Left lung (tissue), 10 donors: ENCODE measurements around the gene CSK. TPM values are rescaled to one million over a fixed set of nuclear protein-coding genes. Genes with fewer than 3 reads are reported as not detected.
A peak's percentile ranks its signal among the peaks of the same experiment; 100 is the strongest.

ENCODE experiments used
- ATAC-seq: fragments of 200-7000 bp; cut with Tn5 transposase; one replicate; pipeline ENCODE4 v1.9.1; 2020; ENCODE audit warnings: moderate library complexity
- DNase-seq, 4 donors: peaks; one replicate each; pipeline ENCODE4 v3.0.0-alpha.2; 2013 to 2020
- H3K27ac ChIP-seq, 2 donors: fragments of 200-600 bp; sonication (generic) in 1 of 2; one replicate each; pipeline versions ENCODE4 v1.5.0 to v1.8.0; 2020 to 2021
- H3K27me3 ChIP-seq, 2 donors: fragments of 200-600 bp; sonication (generic) in 1 of 2; one replicate each; pipeline versions ENCODE4 v1.5.0 to v1.8.0; 2020 to 2021
- H3K36me3 ChIP-seq, 2 donors: fragments of 200-600 bp; sonication (generic) in 1 of 2; one replicate each; pipeline versions ENCODE4 v1.5.0 to v1.8.0; 2020 to 2021
- H3K4me1 ChIP-seq, 2 donors: fragments of 200-600 bp; one replicate each; pipeline ENCODE4 v1.8.0; 2021
- H3K4me3 ChIP-seq, 2 donors: fragments of 200-600 bp; sonication (generic) in 1 of 2; one replicate each; pipeline versions ENCODE4 v1.5.0 to v1.8.0; 2020 to 2021; ENCODE audit warnings: mild to moderate bottlenecking in 1 of 2
- H3K9me3 ChIP-seq, 2 donors: fragments of 200-600 bp; sonication (generic) in 1 of 2; one replicate each; pipeline versions ENCODE4 v1.5.0 to v1.8.0; 2020 to 2021
- CTCF ChIP-seq, 2 donors: fragments of 200-600 bp; sonication (generic) in 1 of 2; IDR thresholded peaks; one replicate each; pipeline versions ENCODE4 v1.5.0 to v1.8.0; 2021; ENCODE audit warnings: antibody characterized with exemption in 2 of 2
- intact Hi-C, 2 donors: fragments of 100-400 bp; cut with DNase I; formaldehyde crosslinking; loops; one replicate each; pipeline versions ENCODE4 v1.11.2 to v1.14.2; 2022
- polyA plus RNA-seq, 6 donors: library from polyadenylated mRNA; unstranded; fragments of 120-200 nt; gene quantifications; one replicate each; pipeline ENCODE4 v1.2.1, GENCODE V29; 2013; ENCODE audit not compliant: insufficient read length in 6 of 6
- total RNA-seq, 2 donors: library from RNA; stranded (reverse); fragmentation: NEBNext Ultra II Directional; extraction: Animal tissue kit (Norgen Biotek cat#: 25700); gene quantifications; one replicate each; pipeline ENCODE4 v1.2.1, GENCODE V29; 2021
- donor health status: DM: no; HTN: yes; CAD: no.
- donor health status: DM: no; HTN: no; CAD: no.

The CSK gene
- total and polyA plus RNA-seq, 8 donors = 41.5 to 101 (median 49.7) TPM

GRCh38 chr15:74801311-74801997, 19.6 kb downstream of the CSK start:
- H3K4me1 ChIP-seq = peaks cover 7 to 39% of the 10 kb centered on the region in 2 donors
- H3K27ac ChIP-seq = no peak overlapping the region
- H3K27me3 ChIP-seq = no peaks in the 10 kb centered on the region
- TF ChIP-seq CTCF (IDR thresholded peaks at IDR 0.05) = no peak
- intact Hi-C loops = no loop called here
- ATAC-seq (no peak), DNase-seq (peak in 1 of 4 donors; percentile 74)
- no peaks in the 10 kb centered on the region for H3K9me3 ChIP-seq
- no peak overlapping the region for H3K4me3 ChIP-seq
- H3K36me3 ChIP-seq = peaks cover 0 to 70% of the 10 kb centered on the region in 2 donors

DNA sequence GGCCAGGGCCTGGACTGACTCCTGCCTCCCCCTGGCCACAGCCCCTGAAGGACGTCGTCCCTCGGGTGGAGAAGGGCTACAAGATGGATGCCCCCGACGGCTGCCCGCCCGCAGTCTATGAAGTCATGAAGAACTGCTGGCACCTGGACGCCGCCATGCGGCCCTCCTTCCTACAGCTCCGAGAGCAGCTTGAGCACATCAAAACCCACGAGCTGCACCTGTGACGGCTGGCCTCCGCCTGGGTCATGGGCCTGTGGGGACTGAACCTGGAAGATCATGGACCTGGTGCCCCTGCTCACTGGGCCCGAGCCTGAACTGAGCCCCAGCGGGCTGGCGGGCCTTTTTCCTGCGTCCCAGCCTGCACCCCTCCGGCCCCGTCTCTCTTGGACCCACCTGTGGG, 20.4 kb downstream of the CSK start:
- H3K4me1 ChIP-seq = peaks cover 7 to 34% of the 10 kb centered on the region in 2 donors
- peaks cover 0 to 70% of the 10 kb centered on the region in 2 donors for H3K36me3 ChIP-seq
- H3K9me3 ChIP-seq = no peaks in the 10 kb centered on the region
- H3K4me3 ChIP-seq = no peak overlapping the region
- no peak overlapping the region for H3K27ac ChIP-seq
- no peak for TF ChIP-seq CTCF (IDR thresholded peaks at IDR 0.05)
- DNase-seq (peak in 1 of 4 donors; percentile 79), ATAC-seq (no peak)
- intact Hi-C loops = no loop called here
- no peaks in the 10 kb centered on the region for H3K27me3 ChIP-seq

- peak in 1 of 4 donors; percentile 72 for DNase-seq
Observed at GRCh38 chr15:74802862-74803447, 21.1 kb downstream of the CSK start.

GRCh38 chr15:74804935-74805334, 23.1 kb downstream of the CSK start:
- Histone ChIP-seq H3K4me1 (peaks cover 2 to 10% of the 10 kb centered on the region in 2 donors), H3K9me3 (no peaks in the 10 kb centered on the region), H3K4me3 (no peak overlapping the region), H3K27me3 (no peaks in the 10 kb centered on the region), H3K36me3 (peaks cover 0 to 47% of the 10 kb centered on the region in 2 donors), H3K27ac (no peak overlapping the region)
- no peak for TF ChIP-seq CTCF (IDR thresholded peaks at IDR 0.05)
- DNase-seq (peak in 1 of 4 donors; percentile 12), ATAC-seq (no peak)
- intact Hi-C loops = no loop called here

More at GRCh38 chr15:74802862-74803447, 21.1 kb downstream of the CSK start:
- intact Hi-C loops = no loop called here
- Histone ChIP-seq H3K9me3 (no peaks in the 10 kb centered on the region), H3K27ac (no peak overlapping the region), H3K4me1 (peaks cover 7 to 29% of the 10 kb centered on the region in 2 donors), H3K4me3 (no peak overlapping the region), H3K27me3 (no peaks in the 10 kb centered on the region), H3K36me3 (peaks cover 0 to 67% of the 10 kb centered on the region in 2 donors)
- no peak for ATAC-seq
- TF ChIP-seq CTCF (IDR thresholded peaks at IDR 0.05) = no peak

- ATAC-seq (no peak), DNase-seq (peak in 1 of 4 donors; percentile 4)
- Histone ChIP-seq H3K9me3 (no peaks in the 10 kb centered on the region), H3K4me3 (no peak overlapping the region), H3K36me3 (peaks cover 0 to 25% of the 10 kb centered on the region in 2 donors), H3K27me3 (no peaks in the 10 kb centered on the region), H3K27ac (no peak overlapping the region), H3K4me1 (no peaks in the 10 kb centered on the region)
- no peak for TF ChIP-seq CTCF (IDR thresholded peaks at IDR 0.05)
- intact Hi-C loops = no loop called here
Observed at GRCh38 chr15:74807282-74807681, 25.4 kb downstream of the CSK start.
